HG03571 (cell line): ENCODE results near the gene LRRC4B.
"Not testable (repeated sequence)": the region's sequence is repeated elsewhere in the genome, so short reads cannot be mapped to it uniquely, and the experiment has no call there.

ENCODE experiments used
- ATAC-seq: cut with Tn5 transposase; IDR thresholded peaks from one replicate; pipeline ENCODE4 v1.9.1; 2021; ENCODE audit not compliant: unreplicated experiment

The LRRC4B gene

DNA sequence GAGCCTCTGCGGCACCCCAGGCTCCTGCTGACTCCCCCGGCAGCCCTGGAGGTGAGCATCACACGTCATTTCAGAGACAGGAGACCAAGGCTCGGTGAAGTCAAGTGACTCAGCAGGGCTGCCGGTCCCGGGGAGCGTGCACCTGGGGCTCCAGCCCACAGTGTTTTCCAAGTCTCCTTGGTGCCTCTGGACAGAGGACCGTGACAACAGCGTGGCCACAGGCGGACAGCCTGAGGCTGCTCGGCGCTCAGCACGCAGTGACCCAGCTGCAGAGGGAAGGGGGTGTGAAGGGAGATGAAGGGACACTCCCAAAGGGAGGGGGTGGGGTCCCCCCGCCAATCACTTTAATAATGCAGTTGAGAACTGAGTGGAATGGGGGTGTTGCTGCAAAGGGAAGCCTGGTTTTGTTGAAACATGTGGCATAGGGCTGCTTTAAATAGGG lies 37.0 kb downstream of the LRRC4B start:
- ATAC-seq = no peak

DNA sequence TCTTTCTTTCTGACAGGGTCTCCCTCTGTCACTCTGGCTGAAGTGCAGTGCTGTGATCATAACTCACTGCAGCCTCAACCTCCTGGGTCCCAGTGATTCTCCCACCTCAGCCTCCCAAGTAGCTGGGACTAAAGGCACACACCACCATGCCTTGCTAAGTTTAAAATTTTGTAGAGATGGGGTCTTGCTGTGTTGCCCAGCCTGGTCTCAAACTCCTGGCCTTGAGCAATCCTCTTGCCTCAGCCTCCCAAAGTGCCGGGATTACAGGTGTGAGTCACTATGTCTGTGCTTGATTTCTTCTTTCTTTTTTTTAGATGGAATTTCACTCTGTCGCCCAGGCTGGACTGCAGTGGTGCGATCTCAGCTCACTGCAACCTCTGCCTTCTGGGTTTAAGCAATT lies 40.2 kb downstream of the LRRC4B start:
- not testable (repeated sequence) for ATAC-seq

DNA sequence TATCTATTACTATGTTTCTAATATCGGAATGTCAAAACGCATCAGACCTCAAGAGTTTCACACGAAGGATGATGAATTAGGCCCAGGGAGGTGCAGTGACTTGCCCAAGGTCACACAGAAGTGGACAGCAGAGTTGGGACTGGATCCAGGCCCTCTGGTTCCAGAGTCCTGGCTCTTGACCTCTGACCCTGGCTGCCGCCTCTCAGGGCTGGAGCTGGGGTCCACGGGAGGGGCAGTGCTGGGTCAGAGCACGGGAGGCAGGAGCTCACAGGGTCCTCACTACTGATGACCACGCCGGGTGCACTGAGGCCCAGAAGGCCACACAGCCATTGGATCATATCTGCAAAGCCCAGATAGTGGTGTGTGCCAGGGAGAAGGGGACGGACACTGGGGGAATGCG lies 45.4 kb downstream of the LRRC4B start:
- ATAC-seq = no peak

DNA sequence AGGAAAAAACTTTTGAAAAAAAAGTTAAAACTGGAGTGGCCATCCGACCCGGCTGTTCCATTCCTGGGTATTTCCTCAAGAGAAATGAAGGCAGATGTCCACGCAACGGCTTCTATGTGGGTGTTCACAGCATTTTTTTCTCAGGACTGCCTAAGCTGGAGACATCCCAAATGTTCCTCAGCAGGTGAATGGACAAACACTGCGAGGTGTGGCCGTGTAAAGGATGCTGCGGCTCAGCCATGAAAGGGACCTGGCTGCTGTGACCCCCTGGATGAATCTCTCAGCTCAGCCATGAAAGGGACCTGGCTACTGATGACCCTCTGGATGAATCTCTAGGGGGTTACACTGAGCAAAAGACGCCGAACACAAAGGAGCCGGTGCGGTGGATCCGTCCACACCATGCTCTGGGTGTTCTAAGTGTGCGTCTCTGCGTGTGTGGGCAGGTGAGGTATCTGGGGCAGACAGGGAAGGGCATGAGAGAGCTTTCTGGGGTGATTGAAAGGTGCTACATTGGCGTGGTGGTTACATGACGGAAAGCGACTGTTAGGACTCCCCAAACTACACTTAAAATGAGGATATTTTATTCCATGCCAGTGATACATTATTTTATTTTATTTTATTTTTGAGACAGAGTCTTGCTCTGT lies 47.3 kb downstream of the LRRC4B start:
- no peak for ATAC-seq

DNA sequence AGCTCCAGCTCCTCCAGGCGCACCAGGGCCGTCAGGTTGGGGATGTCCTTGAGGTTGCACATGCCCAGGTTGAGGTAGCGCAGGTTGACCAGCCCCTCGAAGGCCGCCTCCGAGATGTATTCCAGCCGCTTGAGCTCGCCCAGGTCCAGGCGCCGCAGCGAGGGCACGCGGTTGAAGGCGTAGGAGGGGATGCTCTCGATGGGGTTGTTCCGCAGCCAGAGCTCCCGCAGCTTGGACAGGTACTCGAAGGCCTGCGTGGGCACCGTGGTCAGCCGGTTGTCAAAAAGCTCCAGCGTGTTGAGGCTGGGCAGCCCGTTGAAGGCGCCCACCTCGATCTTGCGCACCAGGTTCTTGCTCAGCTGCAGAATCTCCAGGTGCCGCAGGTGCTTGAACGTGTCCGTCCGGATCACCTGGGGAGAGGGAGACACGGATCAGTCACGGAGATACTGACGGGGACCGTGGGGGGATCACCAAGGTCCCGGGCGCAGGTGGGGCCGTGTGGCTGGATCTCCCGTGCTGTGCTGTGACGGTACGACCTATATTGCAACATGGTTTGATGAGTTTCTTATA lies 49.1 kb downstream of the LRRC4B start:
- ATAC-seq = no peak

DNA sequence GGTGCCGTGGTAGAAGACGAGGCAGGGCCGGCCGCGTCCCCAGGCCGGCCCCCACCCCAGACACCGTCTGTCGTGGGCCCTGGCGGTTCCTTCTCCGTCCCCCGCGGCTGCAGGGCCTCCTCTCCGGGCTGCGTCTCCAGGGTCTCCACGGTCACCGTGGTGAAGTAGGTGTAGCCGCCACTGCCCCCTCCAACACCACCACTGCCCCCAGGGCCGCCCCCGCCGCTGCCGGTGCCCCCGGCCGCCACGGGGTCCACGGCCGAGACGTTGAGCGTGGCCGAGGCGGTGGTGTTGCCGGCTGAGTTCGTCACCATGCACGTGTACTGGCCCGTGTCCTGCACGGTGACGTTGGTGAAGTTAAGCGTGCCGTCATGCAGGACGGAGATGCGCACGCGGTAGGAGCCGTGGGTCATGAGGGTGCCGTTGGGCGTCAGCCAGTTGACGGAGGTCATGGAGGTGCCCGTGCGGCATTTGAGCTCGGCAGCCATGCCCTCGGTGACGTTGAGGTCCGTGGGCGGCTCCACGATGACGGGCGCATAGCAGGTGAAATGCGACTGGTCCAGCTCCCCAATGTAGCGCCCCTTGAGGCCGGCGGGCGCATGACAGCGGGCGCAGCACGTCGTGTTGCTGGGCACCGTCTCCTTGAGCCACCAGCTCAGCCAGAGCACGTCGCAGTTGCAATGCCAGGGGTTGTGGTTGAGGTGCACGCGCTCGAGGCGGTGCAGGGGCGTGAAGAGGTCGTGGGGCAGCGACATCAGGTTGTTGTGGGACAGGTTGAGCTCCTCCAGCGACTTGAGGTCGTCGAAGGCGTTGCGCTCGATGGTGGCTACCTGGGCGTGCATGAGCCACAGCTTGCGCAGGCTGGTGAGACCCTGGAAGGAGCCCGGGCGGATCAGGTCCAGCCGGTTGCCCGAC lies 49.9 kb downstream of the LRRC4B start:
- no peak for ATAC-seq

DNA sequence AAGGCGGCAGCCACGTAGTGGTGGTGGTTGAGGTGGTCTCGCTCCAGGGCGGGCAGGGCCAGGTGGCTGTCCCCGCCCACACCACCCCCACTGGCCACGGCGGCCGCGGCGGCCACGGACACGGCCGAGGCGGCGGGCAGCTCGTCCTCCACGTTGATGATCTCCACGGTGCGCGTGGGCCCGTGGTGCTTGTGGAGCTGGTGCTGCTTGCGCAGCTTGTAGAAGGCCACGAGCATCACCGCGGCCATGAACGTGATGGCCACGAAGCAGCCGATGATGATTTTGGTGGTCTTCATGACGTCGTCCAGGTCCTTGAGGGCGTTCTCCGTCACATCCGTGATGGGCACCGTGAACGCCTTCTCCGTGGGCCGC lies 50.5 kb downstream of the LRRC4B start:
- ATAC-seq = no peak

DNA sequence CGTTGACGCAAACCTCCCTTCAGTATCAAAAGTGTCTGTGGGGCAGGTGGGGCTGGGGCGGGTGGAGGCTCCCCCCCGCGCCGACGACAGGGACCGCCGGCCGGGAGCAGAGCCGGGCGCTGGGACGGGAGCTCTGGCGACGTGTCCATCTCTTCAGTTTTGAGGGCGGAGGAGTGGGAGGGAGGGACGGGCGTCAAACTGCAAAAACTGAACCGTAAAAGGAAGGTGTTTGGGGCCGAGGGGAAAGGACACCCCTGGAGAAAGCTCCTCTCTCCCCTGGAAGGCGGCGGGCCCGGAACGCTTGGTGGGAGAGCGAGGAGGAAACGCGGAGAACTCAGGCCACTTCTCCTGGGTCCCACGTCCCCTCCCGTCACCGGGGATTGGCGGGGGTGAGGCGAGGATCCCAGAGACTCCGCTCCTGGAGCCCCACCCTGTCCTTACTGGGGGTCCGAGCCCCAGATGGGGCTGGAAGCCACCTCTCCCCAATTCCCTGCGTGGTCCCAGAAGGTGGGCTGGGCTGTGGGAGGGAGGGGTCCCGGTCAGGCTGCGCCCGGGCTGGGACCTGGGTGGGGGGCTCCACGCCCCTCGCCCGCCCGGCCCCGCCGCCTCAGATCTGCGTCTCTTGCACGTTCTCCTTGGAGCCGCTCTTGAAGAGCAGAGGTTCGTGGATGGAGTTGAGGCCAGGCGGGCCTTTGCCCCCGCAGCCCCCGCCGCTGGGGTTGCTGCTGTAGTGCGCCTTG lies 51.1 kb downstream of the LRRC4B start:
- no peak for ATAC-seq

DNA sequence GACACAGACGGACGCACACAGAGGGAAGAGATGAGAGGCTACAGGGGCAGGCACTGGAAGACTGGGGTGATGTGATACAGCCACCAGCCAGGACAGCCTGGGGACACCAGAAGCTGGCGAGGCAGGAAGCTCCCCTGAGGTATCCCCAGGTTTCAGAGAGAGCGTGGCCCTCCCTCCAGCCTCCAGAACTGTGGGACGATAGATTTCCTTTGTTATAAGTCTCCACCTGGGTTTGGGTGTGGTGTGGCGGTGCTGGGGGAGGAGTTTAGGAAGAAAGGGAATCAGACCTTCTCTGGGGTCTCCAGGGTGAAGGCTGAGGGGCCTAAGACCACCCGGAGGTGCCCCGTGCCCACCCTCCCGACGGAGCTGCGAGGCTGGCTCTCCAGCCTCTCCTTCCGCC lies 51.8 kb downstream of the LRRC4B start:
- ATAC-seq = no peak

DNA sequence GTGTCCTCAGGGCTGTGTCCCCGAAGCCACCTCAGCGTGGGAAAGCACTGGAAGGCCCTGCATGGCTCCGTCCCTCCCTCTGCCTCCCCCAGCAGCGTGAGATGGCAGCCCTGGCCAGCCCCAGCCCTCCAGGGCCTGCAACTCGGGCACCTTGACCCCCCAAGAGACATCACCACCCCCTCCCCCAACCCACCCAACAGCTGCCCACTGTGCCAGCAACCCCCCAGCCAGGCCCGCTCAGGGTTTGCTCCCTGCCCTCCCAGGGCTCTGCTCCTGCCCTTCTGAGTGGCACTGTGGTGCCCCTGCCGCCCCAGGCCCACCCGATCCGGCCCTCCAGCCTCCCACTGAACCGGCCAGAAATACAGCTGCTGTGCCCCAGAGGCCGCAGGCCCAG lies 53.1 kb downstream of the LRRC4B start:
- ATAC-seq = no peak

DNA sequence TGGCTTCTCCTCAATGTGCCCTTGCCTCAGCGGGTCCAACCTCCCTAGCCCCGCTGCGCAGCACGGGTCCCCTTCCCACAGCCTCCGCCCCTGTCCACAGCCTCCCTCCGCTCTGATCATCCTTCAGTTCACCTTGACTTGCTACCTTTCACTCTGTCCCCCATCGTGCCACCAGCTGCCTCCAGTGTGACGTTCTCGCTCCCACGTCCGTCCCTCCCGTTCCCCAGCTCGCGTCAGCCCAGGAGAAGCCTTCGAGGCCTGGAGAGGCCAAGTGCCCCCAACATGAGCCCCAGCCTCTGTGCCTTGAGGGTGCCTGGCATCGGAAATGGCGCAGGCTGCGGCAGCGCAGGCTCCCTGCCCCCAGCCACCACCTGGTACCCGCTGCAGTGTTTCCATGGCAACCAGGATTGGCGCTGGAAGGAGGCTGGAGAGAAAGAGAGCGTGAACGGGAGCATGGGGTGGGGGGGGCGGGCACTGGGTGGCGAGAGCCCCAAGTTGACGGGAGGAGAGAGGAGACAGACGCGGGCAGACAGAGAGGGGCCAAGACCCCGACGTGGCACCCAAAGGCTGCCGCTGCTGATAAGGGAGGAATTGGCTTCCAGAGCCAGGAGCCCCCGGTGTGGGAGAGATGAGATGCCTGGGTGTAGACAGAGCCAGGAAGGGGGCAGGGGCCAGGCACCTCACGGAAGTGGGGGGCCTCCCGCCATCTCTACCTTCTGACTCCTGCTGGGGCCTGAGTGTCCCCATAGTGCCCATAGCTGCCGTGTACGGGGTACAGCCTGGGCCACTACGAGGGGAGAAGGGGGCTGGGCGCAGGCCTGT lies 53.7 kb downstream of the LRRC4B start:
- ATAC-seq = no peak

DNA sequence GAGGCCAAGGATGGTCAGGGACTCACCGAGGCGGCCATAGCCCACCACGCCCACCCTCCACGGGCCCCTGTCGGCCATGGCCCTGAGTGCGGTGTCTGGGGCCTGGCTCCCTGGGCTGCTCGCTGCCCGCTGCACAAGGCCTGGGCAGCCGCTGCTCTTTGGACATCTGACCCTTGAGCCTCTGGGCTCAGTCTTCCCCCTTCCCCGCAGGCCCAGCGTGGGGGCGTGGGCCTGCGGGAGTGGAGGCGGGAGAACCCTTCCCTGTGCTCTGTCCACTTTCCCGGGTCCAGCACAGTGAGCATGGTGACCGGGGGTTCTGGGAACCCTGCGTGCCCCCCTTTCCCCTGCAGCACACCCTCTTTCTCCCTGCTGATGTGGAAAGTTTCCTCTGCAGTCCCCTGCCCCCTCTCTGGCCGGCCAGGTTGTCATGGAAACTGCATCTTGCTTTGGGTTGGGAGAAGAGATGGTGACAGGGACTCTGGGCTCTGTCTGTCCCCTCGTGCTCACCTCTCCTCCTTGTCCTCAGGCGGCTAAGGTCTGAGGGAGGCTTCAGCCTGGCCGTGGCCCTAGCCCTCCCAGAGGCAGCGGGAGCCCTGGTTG lies 54.4 kb downstream of the LRRC4B start, which contains the start of gene ASPDH:
ASPDH (minus strand) TSS at position 168 of the 600 bp plus-strand sequence; CDS start at position 78, 90 bp downstream.
- no peak for ATAC-seq

DNA sequence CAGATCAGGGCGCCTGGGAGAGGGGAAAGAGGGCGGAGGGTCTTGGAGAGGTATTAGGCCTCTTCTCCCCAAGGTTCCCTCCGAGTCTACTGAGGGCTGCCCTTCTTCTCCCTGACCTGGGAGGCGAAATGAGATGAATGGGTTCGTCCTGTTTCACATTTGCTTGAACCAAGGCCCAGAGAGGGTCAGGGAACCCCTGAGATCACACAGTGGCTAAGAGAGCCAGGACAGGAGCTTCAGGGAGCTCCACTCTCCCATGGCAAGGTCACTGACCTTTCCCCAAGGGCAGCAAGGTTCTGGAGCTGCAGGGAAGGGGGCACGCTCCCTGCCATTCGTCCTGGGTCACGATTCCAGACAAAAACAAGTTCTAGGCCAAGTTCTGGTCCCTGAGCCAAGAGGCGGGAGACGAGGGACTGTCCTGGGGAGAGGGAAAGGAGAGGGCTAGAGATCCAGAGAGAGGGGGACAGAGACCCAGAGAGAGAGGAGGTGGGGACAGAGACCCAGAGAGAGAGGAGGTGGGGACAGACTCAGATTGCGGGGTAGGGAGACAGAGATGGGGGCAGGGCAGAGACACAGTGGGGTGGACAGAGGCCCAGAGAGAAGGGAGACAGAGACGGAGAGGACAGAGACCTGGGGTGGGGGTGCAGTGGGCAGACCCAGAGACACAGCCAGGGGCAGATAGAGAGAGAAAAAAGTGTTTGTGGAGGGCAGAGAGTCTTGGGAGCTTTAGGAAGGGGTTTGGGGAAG lies 55.1 kb downstream of the LRRC4B start:
- ATAC-seq = no peak

DNA sequence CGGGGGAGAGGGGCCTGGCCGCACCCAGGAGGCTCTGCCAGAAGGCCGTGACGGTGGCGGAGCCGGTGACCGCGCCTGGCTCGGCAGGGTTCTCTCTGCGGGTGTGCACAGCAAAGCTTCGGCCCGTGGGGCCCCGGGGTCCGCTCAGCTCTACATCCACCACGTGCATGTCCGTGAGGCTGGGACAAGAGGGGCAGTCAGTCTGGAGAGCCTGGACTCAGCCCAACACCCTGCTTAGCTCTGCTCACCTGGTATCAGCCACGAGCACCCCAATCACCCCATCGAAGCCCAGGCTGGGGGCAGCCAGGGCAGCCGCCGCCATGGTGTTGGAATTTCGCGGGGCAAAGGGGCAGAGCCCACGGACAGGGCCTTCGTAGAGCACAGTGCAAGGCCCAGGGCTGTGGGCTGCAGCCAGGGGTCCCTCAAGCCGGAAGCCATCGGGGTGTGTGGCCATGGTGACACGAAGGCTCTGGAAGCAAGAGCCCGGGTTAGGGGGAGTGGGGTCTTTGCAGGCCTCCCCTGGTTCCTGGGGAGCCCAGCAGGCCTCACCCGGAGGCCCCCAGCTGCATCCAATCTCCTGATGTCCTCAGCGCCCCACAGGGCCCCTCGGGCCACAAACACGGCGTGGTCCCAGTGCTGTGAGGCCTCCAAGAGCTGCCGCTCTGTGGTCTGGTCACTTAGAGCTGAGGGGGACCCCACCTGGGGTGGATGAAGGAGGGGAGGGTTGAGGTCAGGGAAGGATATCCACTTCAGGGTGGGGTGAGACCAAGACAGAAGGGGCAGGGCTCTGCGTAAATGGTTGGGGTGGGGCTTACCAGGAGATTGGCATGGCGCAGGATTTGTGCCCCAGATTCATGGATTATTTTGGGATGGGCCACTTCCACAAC lies 55.9 kb downstream of the LRRC4B start:
- ATAC-seq = no peak

DNA sequence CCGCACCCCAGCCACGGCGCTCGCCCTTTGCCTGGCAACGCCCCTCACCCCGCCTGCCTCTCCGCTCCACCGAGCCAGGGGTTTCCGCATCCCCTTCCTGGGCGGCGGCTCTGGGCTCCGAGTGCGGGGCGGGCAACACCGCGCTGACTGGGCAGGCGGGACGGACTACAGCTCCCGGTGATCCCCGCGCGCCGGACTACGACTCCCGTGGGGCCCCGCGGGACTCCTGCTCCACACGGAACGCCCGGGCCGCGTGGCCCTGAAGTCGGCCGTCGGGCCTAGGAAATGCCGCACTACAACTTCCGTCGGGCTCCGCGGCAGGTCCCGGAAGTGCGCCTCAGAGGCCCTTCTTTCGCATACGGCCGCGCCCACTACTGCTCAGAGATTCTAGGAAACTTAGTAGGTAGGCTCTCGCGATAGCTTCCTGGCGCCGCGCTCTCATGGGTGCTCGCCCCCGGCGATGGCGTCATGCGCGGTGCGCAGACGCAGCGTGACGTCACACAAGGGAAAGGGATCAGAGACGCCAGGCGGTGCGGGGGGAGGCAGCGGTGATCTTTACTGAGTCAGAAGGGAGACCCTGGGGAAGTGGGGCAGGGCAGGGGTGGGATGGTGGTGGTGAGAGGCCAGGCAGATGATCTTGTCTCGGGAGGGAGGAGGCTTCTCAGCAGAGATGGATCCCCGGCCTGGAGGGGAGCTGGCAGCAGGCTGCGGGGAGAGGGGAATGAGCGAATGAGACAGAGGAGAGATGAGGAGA lies 57.0 kb downstream of the LRRC4B start, which contains the start of gene JOSD2:
JOSD2 (minus strand) TSS at position 123 of the 754 bp plus-strand sequence. CDS start 760 bp downstream, outside the sequence.
- ATAC-seq = peak; percentile 72

DNA sequence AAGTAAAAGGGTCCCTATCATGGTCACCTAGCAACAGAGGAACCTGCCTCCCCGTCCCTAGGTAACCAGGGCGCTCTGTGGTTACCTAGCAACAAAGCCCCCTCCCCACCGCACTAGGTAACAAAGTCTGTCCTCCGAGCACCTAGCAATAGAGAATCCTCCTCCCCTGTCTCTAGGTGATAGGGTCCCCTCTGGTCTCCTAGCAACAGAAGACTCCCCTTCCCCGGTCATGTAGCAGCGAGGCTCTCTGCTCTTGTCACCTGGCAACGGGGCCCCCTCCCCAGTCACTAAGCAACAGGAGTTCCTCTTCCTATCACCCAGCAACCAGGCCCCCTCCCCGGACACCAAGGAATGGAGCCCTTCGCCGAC lies 57.6 kb downstream of the LRRC4B start:
- no peak for ATAC-seq

DNA sequence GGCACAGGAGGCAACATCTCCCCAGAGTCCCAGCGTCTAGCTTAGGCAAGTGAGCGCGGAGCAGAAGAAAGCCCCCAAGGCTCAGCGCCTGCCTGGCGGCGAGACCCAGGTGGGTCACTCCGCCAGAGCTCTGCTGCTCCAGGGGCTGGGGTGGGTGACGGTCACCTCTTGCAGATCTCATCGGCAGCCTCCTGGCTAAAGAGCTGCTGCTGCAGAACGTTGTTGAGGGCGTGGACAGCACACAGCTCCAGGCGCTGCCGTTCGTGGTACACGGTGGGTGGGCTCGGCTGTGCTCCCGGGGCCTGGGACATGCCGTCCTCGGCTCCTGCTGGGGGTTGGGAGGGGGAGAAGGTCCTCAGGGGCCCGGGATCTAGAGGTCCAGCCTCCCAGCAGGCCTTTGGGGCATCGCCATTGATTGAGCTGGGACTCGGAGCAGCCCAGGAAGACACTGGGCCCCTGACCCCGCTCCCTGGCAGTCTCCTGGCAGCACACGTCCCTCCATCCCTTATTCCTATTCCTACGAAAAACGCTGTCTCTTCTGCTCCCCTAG lies 58.0 kb downstream of the LRRC4B start:
- no peak for ATAC-seq
